ENCODE measurements around the gene TXNRD1. TPM values are rescaled to one million over a fixed set of nuclear protein-coding genes. Genes with fewer than 3 reads are reported as not detected.
"Not testable (repeated sequence)": the region's sequence is repeated elsewhere in the genome, so short reads cannot be mapped to it uniquely, and the experiment has no call there.

Gene TXNRD1
- total RNA-seq, 1 donor: 502 TPM

DNA sequence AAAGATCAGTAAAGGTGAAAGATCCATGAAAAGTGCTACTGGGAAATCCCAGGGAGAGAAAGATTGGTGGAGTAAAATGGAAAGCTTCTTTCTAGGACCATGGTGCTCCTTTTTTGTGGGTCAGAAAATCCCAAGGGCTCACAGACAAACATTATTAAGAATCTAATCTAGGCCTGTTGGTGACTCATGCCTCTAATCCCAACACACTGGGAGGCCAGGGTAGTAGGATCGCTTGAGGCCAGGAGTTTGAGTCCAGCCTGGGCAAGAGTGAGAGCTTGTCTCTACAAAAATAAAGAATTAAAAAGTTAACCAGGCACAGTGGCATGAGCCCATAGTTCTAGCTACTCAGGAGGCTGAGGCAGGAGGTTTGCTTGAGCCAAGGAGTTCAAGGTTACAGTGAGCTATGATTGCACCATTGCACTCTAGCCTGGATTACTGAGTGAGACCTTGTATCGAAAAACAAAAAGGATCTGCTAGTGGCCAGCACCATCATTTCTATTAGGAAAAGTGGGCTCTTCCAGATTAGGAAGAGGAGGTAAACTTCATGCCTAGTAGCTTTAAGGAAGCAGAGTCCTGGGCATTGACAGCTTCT lies 43.0 kb downstream of the TXNRD1 start:
- H3K4me2 ChIP-seq (ENCODE audit: insufficient read depth, low read length): no peak overlapping the region
- H3K36me3 ChIP-seq (ENCODE audit: insufficient read depth, low read length): no peaks in the 10 kb centered on the region
- no peaks in the 10 kb centered on the region for H4K20me1 ChIP-seq (ENCODE audit: insufficient read depth, low read length)
- H3K4me1 ChIP-seq (ENCODE audit: insufficient read depth, low read length): peaks cover 2% of the 10 kb centered on the region
- H3K27me3 ChIP-seq (ENCODE audit: insufficient read depth, low read length): no peaks in the 10 kb centered on the region
- H2AFZ ChIP-seq (ENCODE audit: low read length): no peak overlapping the region
- H3K4me3 ChIP-seq (ENCODE audit: insufficient read depth, low read length): no peak overlapping the region
- no peak for DNase-seq (ENCODE audit: insufficient read length, low spot score, missing footprints)
- no peak for TF ChIP-seq CTCF (IDR thresholded peaks at IDR 0.05; ENCODE audit: extremely low read depth, low read depth, low read length)
- H3K27ac ChIP-seq (ENCODE audit: low read depth, low read length): no peak overlapping the region
- H3K9me3 ChIP-seq (ENCODE audit: low read depth, low read length): no peaks in the 10 kb centered on the region
- no peaks in the 10 kb centered on the region for H3K79me2 ChIP-seq (ENCODE audit: insufficient read depth, low read length)

- Histone ChIP-seq H3K9me3 (ENCODE audit: low read depth, low read length) (no peaks in the 10 kb centered on the region), H3K27ac (ENCODE audit: low read depth, low read length) (no peak overlapping the region), H3K4me3 (ENCODE audit: insufficient read depth, low read length) (no peak overlapping the region), H3K4me2 (ENCODE audit: insufficient read depth, low read length) (no peak overlapping the region), H3K27me3 (ENCODE audit: insufficient read depth, low read length) (no peaks in the 10 kb centered on the region), H3K79me2 (ENCODE audit: insufficient read depth, low read length) (no peaks in the 10 kb centered on the region), H3K36me3 (ENCODE audit: insufficient read depth, low read length) (no peaks in the 10 kb centered on the region), H2AFZ (ENCODE audit: low read length) (no peak overlapping the region), H4K20me1 (ENCODE audit: insufficient read depth, low read length) (no peaks in the 10 kb centered on the region), H3K4me1 (ENCODE audit: insufficient read depth, low read length) (peaks cover 9% of the 10 kb centered on the region)
- TF ChIP-seq CTCF (IDR thresholded peaks at IDR 0.05; ENCODE audit: extremely low read depth, low read depth, low read length): no peak
- no peak for DNase-seq (ENCODE audit: insufficient read length, low spot score, missing footprints)
These were observed 47.4 kb downstream of the TXNRD1 start for GRCh38 chr12:104263026-104263425.

- DNase-seq (ENCODE audit: insufficient read length, low spot score, missing footprints): no peak
- Histone ChIP-seq H3K79me2 (ENCODE audit: insufficient read depth, low read length) (no peaks in the 10 kb centered on the region), H3K27ac (ENCODE audit: low read depth, low read length) (peak overlapping the region; percentile 24), H3K4me2 (ENCODE audit: insufficient read depth, low read length) (peak overlapping the region; percentile 8), H3K36me3 (ENCODE audit: insufficient read depth, low read length) (no peaks in the 10 kb centered on the region), H2AFZ (ENCODE audit: low read length) (peak overlapping the region; percentile 71), H3K27me3 (ENCODE audit: insufficient read depth, low read length) (no peaks in the 10 kb centered on the region), H3K4me1 (ENCODE audit: insufficient read depth, low read length) (peaks cover 9% of the 10 kb centered on the region), H3K9me3 (ENCODE audit: low read depth, low read length) (no peaks in the 10 kb centered on the region), H3K4me3 (ENCODE audit: insufficient read depth, low read length) (no peak overlapping the region), H4K20me1 (ENCODE audit: insufficient read depth, low read length) (no peaks in the 10 kb centered on the region)
- no peak for TF ChIP-seq CTCF (IDR thresholded peaks at IDR 0.05; ENCODE audit: extremely low read depth, low read depth, low read length)
These were observed 48.2 kb downstream of the TXNRD1 start for GRCh38 chr12:104263580-104264358.

- H3K79me2 ChIP-seq (ENCODE audit: insufficient read depth, low read length); DNase-seq (ENCODE audit: insufficient read length, low spot score, missing footprints); H2AFZ ChIP-seq (ENCODE audit: low read length); H3K27me3 ChIP-seq (ENCODE audit: insufficient read depth, low read length); H3K9me3 ChIP-seq (ENCODE audit: low read depth, low read length); H4K20me1 ChIP-seq (ENCODE audit: insufficient read depth, low read length); H3K4me2 ChIP-seq (ENCODE audit: insufficient read depth, low read length); H3K36me3 ChIP-seq (ENCODE audit: insufficient read depth, low read length); H3K4me1 ChIP-seq (ENCODE audit: insufficient read depth, low read length); H3K4me3 ChIP-seq (ENCODE audit: insufficient read depth, low read length); H3K27ac ChIP-seq (ENCODE audit: low read depth, low read length): not testable (repeated sequence)
These were observed 49.9 kb downstream of the TXNRD1 start for GRCh38 chr12:104265436-104265835.

All from osteoblast (primary cell).